ENCODE results near the gene UGT1A1.

UGT1A1 gene

GRCh38 chr2:233798335-233799086 is 38.4 kb downstream of the UGT1A1 start:
- no peak for DNase-seq (ENCODE audit: low read depth in 2 of 2)

GRCh38 chr2:233799087-233799665 is 39.1 kb downstream of the UGT1A1 start:
- DNase-seq (ENCODE audit: low read depth in 2 of 2): no peak

- DNase-seq (ENCODE audit: low read depth in 2 of 2): no peak
These were observed 39.6 kb downstream of the UGT1A1 start for GRCh38 chr2:233799716-233800115.

- DNase-seq (ENCODE audit: low read depth in 2 of 2): no peak
These were observed 40.1 kb downstream of the UGT1A1 start for GRCh38 chr2:233800208-233800607.

- no peak for DNase-seq (ENCODE audit: low read depth in 2 of 2)
These were observed 41.5 kb downstream of the UGT1A1 start for GRCh38 chr2:233801357-233802131.

- no peak for DNase-seq (ENCODE audit: low read depth in 2 of 2)
These were observed 42.2 kb downstream of the UGT1A1 start for GRCh38 chr2:233802132-233802815.

GRCh38 chr2:233803292-233803911 is 43.3 kb downstream of the UGT1A1 start:
- no peak for DNase-seq (ENCODE audit: low read depth in 2 of 2)

GRCh38 chr2:233803994-233804393 is 43.9 kb downstream of the UGT1A1 start:
- DNase-seq (ENCODE audit: low read depth in 2 of 2): no peak

- DNase-seq (ENCODE audit: low read depth in 2 of 2): no peak
These were observed 47.3 kb downstream of the UGT1A1 start for GRCh38 chr2:233807215-233807865.

- DNase-seq (ENCODE audit: low read depth in 2 of 2): no peak
These were observed 48.2 kb downstream of the UGT1A1 start for GRCh38 chr2:233807966-233808935.

- no peak for DNase-seq (ENCODE audit: low read depth in 2 of 2)
These were observed 50.3 kb downstream of the UGT1A1 start for GRCh38 chr2:233810385-233810784.

GRCh38 chr2:233811087-233811486 is 51.0 kb downstream of the UGT1A1 start:
- no peak for DNase-seq (ENCODE audit: low read depth in 2 of 2)

GRCh38 chr2:233811732-233812131 is 51.7 kb downstream of the UGT1A1 start:
- DNase-seq (ENCODE audit: low read depth in 2 of 2): no peak

- DNase-seq (ENCODE audit: low read depth in 2 of 2): no peak
These were observed 53.4 kb downstream of the UGT1A1 start for GRCh38 chr2:233813236-233814055.

GRCh38 chr2:233814056-233814835 is 54.2 kb downstream of the UGT1A1 start:
- DNase-seq (ENCODE audit: low read depth in 2 of 2): no peak

- DNase-seq (ENCODE audit: low read depth in 2 of 2): no peak
These were observed 55.8 kb downstream of the UGT1A1 start for GRCh38 chr2:233815861-233816260.

- no peak for DNase-seq (ENCODE audit: low read depth in 2 of 2)
These were observed 56.3 kb downstream of the UGT1A1 start for GRCh38 chr2:233816334-233816733.

- no peak for DNase-seq (ENCODE audit: low read depth in 2 of 2)
These were observed 56.7 kb downstream of the UGT1A1 start for GRCh38 chr2:233816771-233817170.

Measured in fibroblast of skin of left quadriceps (primary cell).